ENCODE data around the gene KMT2D.

DNA sequence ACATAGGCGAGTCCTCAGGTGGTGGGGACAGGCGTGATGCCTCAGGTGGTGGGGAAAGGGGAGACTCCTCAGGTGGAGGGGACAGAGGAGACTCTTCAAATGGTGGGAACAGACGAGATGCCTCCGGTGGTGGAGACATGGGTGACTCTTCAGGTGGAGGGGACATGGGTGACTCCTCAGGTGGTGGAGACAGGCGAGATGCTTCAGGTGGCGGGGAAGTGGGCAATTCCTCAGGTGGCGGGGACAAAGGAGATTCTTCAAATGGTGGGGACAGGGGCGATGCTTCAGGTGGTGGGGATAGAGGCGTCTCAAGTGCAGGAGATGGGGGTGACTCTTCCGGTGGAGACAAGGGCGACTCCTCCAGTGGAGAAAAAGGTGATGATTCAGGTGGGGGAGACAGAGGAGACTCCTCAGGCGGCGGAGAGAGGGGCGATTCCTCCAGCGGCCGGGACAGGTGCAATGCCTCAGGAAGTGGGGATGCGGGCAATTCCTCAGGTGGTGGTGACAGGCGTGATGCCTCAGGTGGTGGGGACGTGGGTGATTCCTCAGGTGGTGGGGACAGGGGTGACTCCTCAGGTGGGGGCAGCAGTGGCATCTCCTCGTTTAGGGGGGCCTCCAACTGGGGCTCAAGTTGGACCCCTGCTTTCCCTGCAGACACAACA lies 8.7 kb downstream of the KMT2D start:
- TF ChIP-seq POLR2A (IDR thresholded peaks at IDR 0.05; ENCODE audit: low read depth, low read length) (no peak), TAF1 (IDR thresholded peaks at IDR 0.05; ENCODE audit: borderline replicate concordance, low read depth, low read length) (no peak)

Data from GM12892 (cell line).